T-cell (primary cell): ENCODE data around the gene PPP2R5C. TPM values are rescaled to one million over a fixed set of nuclear protein-coding genes. Genes with fewer than 3 reads are reported as not detected.

Source experiments
- ATAC-seq, 4 experiments: fragments of 200-7000 bp in 3 of 4; fragments of 150-1000 bp in 1 of 4; cut with Tn5 transposase; replicated peaks in 1 of 4; 1 replicate in 3 of 4; 2 replicates in 1 of 4; pipeline ENCODE4 v1.10.0; 2021; ENCODE audit warnings: moderate library complexity in 3 of 4, mild to moderate bottlenecking in 2 of 4, moderate number of reproducible peaks in 1 of 4
- CTCF ChIA-PET, 2 donors: fragments of 300-600 bp; sonication (Branson Sonifier 250); formaldehyde crosslinking; loops; one replicate each; lab custom pipeline; 2022; ENCODE audit warnings: antibody characterized with exemption in 2 of 2; lab: Charles Lee
- POLR2A ChIA-PET, 2 donors: fragments of 300-600 bp; sonication (Branson Sonifier 250); formaldehyde crosslinking; loops; one replicate each; lab custom pipeline; 2022; ENCODE audit warnings: antibody characterized with exemption in 2 of 2; lab: Charles Lee
- DNase-seq, 35 experiments: peaks; one replicate each; pipeline versions ENCODE4 v3.0.0 to v3.0.0-alpha.2; 2013 to 2023
- H3K27ac ChIP-seq: one replicate; pipeline ENCODE4 v1.5.1; 2013; ENCODE audit warnings: low read length
- H3K27me3 ChIP-seq, 2 experiments: replicated peaks in 1 of 2; 1 replicate in 1 of 2; 2 replicates in 1 of 2; pipeline versions ENCODE4 v1.6.1 to v1.7.0; 2013; ENCODE audit warnings: low read length in 1 of 2, mixed read lengths in 1 of 2; ENCODE audit not compliant: control insufficient read depth in 2 of 2, insufficient read depth in 2 of 2; ENCODE audit errors: extremely low read depth in 1 of 2
- H3K36me3 ChIP-seq, 2 donors: 1 replicate in 1 of 2; 2 replicates in 1 of 2; pipeline versions ENCODE4 v1.6.1 to v1.7.0; 2013; ENCODE audit warnings: low read length in 1 of 2; ENCODE audit not compliant: control insufficient read depth in 2 of 2, insufficient read depth in 1 of 2; ENCODE audit errors: extremely low read depth in 1 of 2
- H3K4me1 ChIP-seq, 2 experiments: 1 replicate in 1 of 2; 2 replicates in 1 of 2; pipeline versions ENCODE4 v1.6.1 to v1.7.0; 2013; ENCODE audit warnings: low read length in 2 of 2, mixed read lengths in 1 of 2; ENCODE audit not compliant: insufficient read depth in 2 of 2, control insufficient read depth in 1 of 2; ENCODE audit errors: extremely low read depth in 1 of 2
- H3K4me3 ChIP-seq, 2 donors: 1 replicate in 1 of 2; 2 replicates in 1 of 2; pipeline versions ENCODE4 v1.5.1 to v1.7.0; 2013; ENCODE audit warnings: mild to moderate bottlenecking in 2 of 2, low read length in 1 of 2, moderate library complexity in 1 of 2; ENCODE audit not compliant: control insufficient read depth in 1 of 2; ENCODE audit errors: extremely low read depth in 1 of 2
- H3K9me3 ChIP-seq: 2 replicates; pipeline ENCODE4 v1.7.0; 2013
- H3K27ac Mint-ChIP-seq, 2 donors: one replicate each; pipeline ENCODE4 v1.8.0; 2020 to 2021; ENCODE audit warnings: mild to moderate bottlenecking in 2 of 2, mixed read lengths in 2 of 2
- H3K27me3 Mint-ChIP-seq, 2 donors: one replicate each; pipeline ENCODE4 v1.8.0; 2021 to 2022; ENCODE audit warnings: mixed read lengths in 2 of 2
- H3K36me3 Mint-ChIP-seq: one replicate; pipeline ENCODE4 v1.8.0; 2021; ENCODE audit warnings: mixed read lengths
- H3K4me1 Mint-ChIP-seq, 3 donors: one replicate each; pipeline ENCODE4 v1.8.0; 2020 to 2022; ENCODE audit warnings: mixed read lengths in 3 of 3, mild to moderate bottlenecking in 1 of 3
- H3K4me3 Mint-ChIP-seq, 3 donors: one replicate each; pipeline ENCODE4 v1.8.0; 2020 to 2022; ENCODE audit warnings: mild to moderate bottlenecking in 3 of 3, mixed read lengths in 3 of 3, moderate library complexity in 3 of 3
- H3K9me3 Mint-ChIP-seq, 3 donors: one replicate each; pipeline ENCODE4 v1.8.0; 2020 to 2022; ENCODE audit warnings: mixed read lengths in 3 of 3
- WGBS: methylation state at CpG from one replicate; pipeline ENCODE4 v1.1.5; 2013; ENCODE audit warnings: missing lambda C conversion rate; ENCODE audit not compliant: insufficient coverage; 5-methylcytosine and 5-hydroxymethylcytosine counted together
- total RNA-seq, 35 experiments: library from RNA in 6 of 35; stranded (reverse) in 6 of 35; fragments of 120-200 nt in 1 of 35; gene quantifications; one replicate each; pipeline versions ENCODE4 v1.2.1 to v1.2.4 and lab custom pipeline; 2013 to 2026

Gene PPP2R5C
- total RNA-seq, 5 donors from 2014 or later (not counting 1 experiment from before 2014, with no cell fraction given): 435 to 627 (median 489) TPM

- no peaks in the 10 kb centered on the region for H3K27me3 Mint-ChIP-seq
- Histone ChIP-seq H3K27ac (peak overlapping the region; percentile 54), H3K4me1 (peaks cover 6 to 23% of the 10 kb centered on the region in 2 experiments), H3K4me3 (no peak overlapping the region), H3K27me3 (no peaks in the 10 kb centered on the region), H3K9me3 (no peaks in the 10 kb centered on the region), H3K36me3 (peaks cover 5 to 68% of the 10 kb centered on the region in 2 donors)
- ATAC-seq (no peak), DNase-seq (no peak)
- H3K4me3 Mint-ChIP-seq: peak overlapping the region in 1 of 3 donors; percentile 5
- H3K9me3 Mint-ChIP-seq: no peaks in the 10 kb centered on the region
- ChIA-PET CTCF (interaction anchor here (0.6 to 1.0 kb wide), 2 partner anchors 89 to 285 kb away, joined by 4 read pairs; no protein-coding TSS in a partner anchor), POLR2A (no interaction called here)
- H3K36me3 Mint-ChIP-seq: peaks cover 63% of the 10 kb centered on the region
- 67% methylated on average over 2 of the region's 2 CpGs for WGBS
- peaks cover 57 to 83% (median 75%) of the 10 kb centered on the region in 3 donors for H3K4me1 Mint-ChIP-seq
- peak overlapping the region; percentile 84 to 91 for H3K27ac Mint-ChIP-seq
These were observed 98.0 kb downstream of the PPP2R5C start for GRCh38 chr14:101859538-101859902.

- WGBS: no CpG with 5 or more reads among the region's 1 CpG
- Mint-ChIP-seq H3K27ac (peak overlapping the region; percentile 84 to 91), H3K9me3 (no peaks in the 10 kb centered on the region), H3K36me3 (peaks cover 68% of the 10 kb centered on the region), H3K4me3 (no peak overlapping the region), H3K27me3 (no peaks in the 10 kb centered on the region), H3K4me1 (peaks cover 57 to 84% (median 77%) of the 10 kb centered on the region in 3 donors)
- ChIA-PET POLR2A (no interaction called here), CTCF (interaction anchor here in 1 of 2 donors (0.6 kb wide), 1 partner anchor 285 kb away, joined by 4 read pairs; no protein-coding TSS in a partner anchor)
- Histone ChIP-seq H3K4me1 (peaks cover 5 to 23% of the 10 kb centered on the region in 2 experiments), H3K4me3 (no peak overlapping the region), H3K36me3 (peaks cover 5 to 72% of the 10 kb centered on the region in 2 donors), H3K27ac (peak overlapping the region; percentile 54), H3K9me3 (no peaks in the 10 kb centered on the region), H3K27me3 (no peaks in the 10 kb centered on the region)
- DNase-seq (no peak), ATAC-seq (no peak)
These were observed 98.4 kb downstream of the PPP2R5C start for GRCh38 chr14:101859958-101860357.

GRCh38 chr14:101861464-101861863, 100.0 kb downstream of the PPP2R5C start:
- Mint-ChIP-seq H3K36me3 (peaks cover 63% of the 10 kb centered on the region), H3K4me3 (no peak overlapping the region), H3K9me3 (no peaks in the 10 kb centered on the region), H3K27me3 (no peaks in the 10 kb centered on the region), H3K4me1 (peaks cover 48 to 82% (median 72%) of the 10 kb centered on the region in 3 donors), H3K27ac (no peak overlapping the region)
- POLR2A ChIA-PET: no interaction called here
- peaks cover 0 to 17% of the 10 kb centered on the region in 2 experiments for H3K4me1 ChIP-seq
- no peaks in the 10 kb centered on the region for H3K27me3 ChIP-seq
- CTCF ChIA-PET: interaction anchor here in 1 of 2 donors (0.7 to 1.1 kb wide), 2 partner anchors 8 to 90 kb away, joined by 3 to 4 read pairs; no protein-coding TSS in a partner anchor
- H3K27ac ChIP-seq: no peak overlapping the region
- DNase-seq (no peak), ATAC-seq (no peak)
- H3K4me3 ChIP-seq: no peak overlapping the region
- H3K9me3 ChIP-seq: no peaks in the 10 kb centered on the region
- H3K36me3 ChIP-seq: peaks cover 5 to 77% of the 10 kb centered on the region in 2 donors
- 100% methylated on average over 5 of the region's 6 CpGs for WGBS

GRCh38 chr14:101862177-101862576, 100.7 kb downstream of the PPP2R5C start:
- no peak overlapping the region for H3K27ac ChIP-seq
- ATAC-seq (no peak), DNase-seq (no peak)
- H3K9me3 ChIP-seq: no peaks in the 10 kb centered on the region
- Mint-ChIP-seq H3K9me3 (no peaks in the 10 kb centered on the region), H3K27me3 (no peaks in the 10 kb centered on the region), H3K4me3 (no peak overlapping the region), H3K4me1 (peaks cover 43 to 78% (median 70%) of the 10 kb centered on the region in 3 donors), H3K36me3 (peaks cover 59% of the 10 kb centered on the region), H3K27ac (peak overlapping the region in 1 of 2 donors; percentile 46)
- 100% methylated on average over 1 of the region's 4 CpGs for WGBS
- H3K4me1 ChIP-seq: peaks cover 0 to 23% of the 10 kb centered on the region in 2 experiments
- H3K36me3 ChIP-seq: peaks cover 5 to 70% of the 10 kb centered on the region in 2 donors
- CTCF ChIA-PET: no interaction called here
- POLR2A ChIA-PET: interaction anchor here in 1 of 2 donors (0.5 kb wide), 1 partner anchor 102 kb away, joined by 4 read pairs; no protein-coding TSS in a partner anchor
- H3K27me3 ChIP-seq: no peaks in the 10 kb centered on the region
- no peak overlapping the region for H3K4me3 ChIP-seq

GRCh38 chr14:101862711-101863110, 101.2 kb downstream of the PPP2R5C start:
- H3K9me3 ChIP-seq: no peaks in the 10 kb centered on the region
- Mint-ChIP-seq H3K4me1 (peaks cover 45 to 74% (median 66%) of the 10 kb centered on the region in 3 donors), H3K36me3 (peaks cover 54% of the 10 kb centered on the region), H3K27me3 (no peaks in the 10 kb centered on the region), H3K9me3 (no peaks in the 10 kb centered on the region), H3K4me3 (no peak overlapping the region), H3K27ac (no peak overlapping the region)
- H3K36me3 ChIP-seq: peaks cover 5 to 65% of the 10 kb centered on the region in 2 donors
- ChIA-PET POLR2A (interaction anchor here (0.6 to 0.7 kb wide), 2 partner anchors 17 to 37 kb away, joined by 9 to 11 read pairs; no protein-coding TSS in a partner anchor), CTCF (interaction anchor here in 1 of 2 donors (0.6 to 0.7 kb wide), 2 partner anchors 18 to 97 kb away, joined by 3 to 5 read pairs; no protein-coding TSS in a partner anchor)
- DNase-seq: no peak
- peaks cover 0 to 27% of the 10 kb centered on the region in 2 experiments for H3K4me1 ChIP-seq
- H3K4me3 ChIP-seq: no peak overlapping the region
- no peak overlapping the region for H3K27ac ChIP-seq
- no CpG with 5 or more reads among the region's 4 CpGs for WGBS
- ATAC-seq: no peak
- no peaks in the 10 kb centered on the region for H3K27me3 ChIP-seq

- Mint-ChIP-seq H3K4me3 (no peak overlapping the region), H3K9me3 (no peaks in the 10 kb centered on the region), H3K27ac (no peak overlapping the region), H3K36me3 (peaks cover 51% of the 10 kb centered on the region), H3K4me1 (peaks cover 51 to 71% (median 70%) of the 10 kb centered on the region in 3 donors), H3K27me3 (no peaks in the 10 kb centered on the region)
- 95% methylated on average over 9 of the region's 9 CpGs for WGBS
- no peaks in the 10 kb centered on the region for H3K27me3 ChIP-seq
- no peak overlapping the region for H3K27ac ChIP-seq
- ATAC-seq (no peak), DNase-seq (no peak)
- ChIA-PET POLR2A (interaction anchor here in 1 of 2 donors (0.7 to 1.1 kb wide), 2 partner anchors 60 to 108 kb away, joined by 3 to 4 read pairs; no protein-coding TSS in a partner anchor), CTCF (interaction anchor here in 1 of 2 donors (1.0 kb wide), 1 partner anchor 10 kb away, joined by 3 read pairs; no protein-coding TSS in a partner anchor)
- no peak overlapping the region for H3K4me3 ChIP-seq
- H3K36me3 ChIP-seq: peaks cover 0 to 52% of the 10 kb centered on the region in 2 donors
- H3K4me1 ChIP-seq: peaks cover 0 to 24% of the 10 kb centered on the region in 2 experiments
- H3K9me3 ChIP-seq: no peaks in the 10 kb centered on the region
These were observed 103.8 kb downstream of the PPP2R5C start for GRCh38 chr14:101865288-101865687.
